ENCODE measurements around the gene DBP.

DBP gene

GRCh38 chr19:48614436-48615230 lies 22.5 kb downstream of the DBP start, which contains the start of gene FAM83E:
Gene FAM83E (minus strand): TSS chr19:48615076. CDS start chr19:48613372, 1,704 bp downstream.
- H3K27me3 ChIP-seq (ENCODE audit: control insufficient read depth, insufficient read depth, low read length): no peaks in the 10 kb centered on the region
- peaks cover 43% of the 10 kb centered on the region for H3K36me3 ChIP-seq (ENCODE audit: control insufficient read depth, insufficient read depth, low read length)
- H3K9ac ChIP-seq (ENCODE audit: low read length): peak within 1 kb of the TSS; percentile 79
- H3K9me3 ChIP-seq (ENCODE audit: control insufficient read depth, insufficient read depth, low read depth, low read length): no peaks in the 10 kb centered on the region
- peaks cover 43% of the 10 kb centered on the region for H3K4me1 ChIP-seq (ENCODE audit: control insufficient read depth, insufficient read depth, low read length)
- peak within 1 kb of the TSS; percentile 89 for H3K27ac ChIP-seq (ENCODE audit: low read depth, low read length)
- H3K4me3 ChIP-seq (ENCODE audit: low read depth, low read length): peak within 1 kb of the TSS; percentile 49

GRCh38 chr19:48613852-48614435 lies 23.2 kb downstream of the DBP start:
- Histone ChIP-seq H3K4me1 (ENCODE audit: control insufficient read depth, insufficient read depth, low read length) (peaks cover 44% of the 10 kb centered on the region), H3K27ac (ENCODE audit: low read depth, low read length) (peak overlapping the region; percentile 89), H3K27me3 (ENCODE audit: control insufficient read depth, insufficient read depth, low read length) (no peaks in the 10 kb centered on the region), H3K36me3 (ENCODE audit: control insufficient read depth, insufficient read depth, low read length) (peaks cover 43% of the 10 kb centered on the region), H3K4me3 (ENCODE audit: low read depth, low read length) (peak overlapping the region; percentile 49), H3K9me3 (ENCODE audit: control insufficient read depth, insufficient read depth, low read depth, low read length) (no peaks in the 10 kb centered on the region), H3K9ac (ENCODE audit: low read length) (peak overlapping the region; percentile 79)

DNA sequence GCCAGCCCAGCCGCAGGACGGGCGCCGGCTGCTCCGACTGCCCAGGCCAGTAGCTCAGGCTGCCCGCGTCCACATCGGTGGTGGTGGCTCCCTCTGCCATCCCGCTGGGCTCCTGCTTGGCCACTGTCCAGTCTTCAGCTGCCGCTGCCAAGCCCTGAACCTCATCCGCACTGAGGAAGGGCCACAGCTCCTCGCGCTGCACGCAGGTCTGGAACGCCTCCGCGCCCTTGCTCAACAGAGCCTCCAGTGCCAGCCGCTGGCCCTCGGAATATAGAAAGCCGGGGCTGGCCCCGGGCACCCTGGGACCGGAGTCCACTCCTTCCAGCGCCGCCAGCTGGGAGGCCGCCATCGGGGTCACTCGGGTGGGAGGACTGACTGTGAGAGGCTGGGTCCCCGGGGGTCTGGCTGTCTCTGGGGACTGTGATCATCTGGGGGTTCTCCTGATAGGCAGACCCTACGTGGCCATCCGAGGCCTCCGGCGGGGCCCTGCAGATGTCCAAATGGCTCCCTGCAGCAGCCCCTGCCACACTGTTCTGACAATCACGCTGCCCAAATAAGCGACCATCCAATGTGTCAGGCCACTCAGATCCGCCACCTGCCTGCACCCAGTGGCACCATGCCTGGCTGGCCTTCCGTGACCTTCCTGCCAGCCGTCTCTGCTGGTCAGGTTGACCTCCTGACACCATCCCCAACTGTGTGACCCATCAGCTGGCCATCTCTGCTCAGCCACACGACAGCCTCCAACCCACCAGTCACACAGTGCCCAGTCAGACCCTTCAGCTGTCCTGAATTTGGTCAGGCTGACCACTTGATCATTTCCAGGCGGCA lies 23.9 kb downstream of the DBP start:
- Histone ChIP-seq H3K36me3 (ENCODE audit: control insufficient read depth, insufficient read depth, low read length) (peaks cover 43% of the 10 kb centered on the region), H3K4me3 (ENCODE audit: low read depth, low read length) (no peak overlapping the region), H3K9me3 (ENCODE audit: control insufficient read depth, insufficient read depth, low read depth, low read length) (no peaks in the 10 kb centered on the region), H3K9ac (ENCODE audit: low read length) (peak overlapping the region; percentile 79), H3K27me3 (ENCODE audit: control insufficient read depth, insufficient read depth, low read length) (no peaks in the 10 kb centered on the region), H3K27ac (ENCODE audit: low read depth, low read length) (no peak overlapping the region), H3K4me1 (ENCODE audit: control insufficient read depth, insufficient read depth, low read length) (peaks cover 45% of the 10 kb centered on the region)

GRCh38 chr19:48611872-48612271 lies 25.3 kb downstream of the DBP start:
- H3K4me3 ChIP-seq (ENCODE audit: low read depth, low read length): no peak overlapping the region
- H3K4me1 ChIP-seq (ENCODE audit: control insufficient read depth, insufficient read depth, low read length): peaks cover 34% of the 10 kb centered on the region
- no peaks in the 10 kb centered on the region for H3K9me3 ChIP-seq (ENCODE audit: control insufficient read depth, insufficient read depth, low read depth, low read length)
- no peak overlapping the region for H3K27ac ChIP-seq (ENCODE audit: low read depth, low read length)
- no peak overlapping the region for H3K9ac ChIP-seq (ENCODE audit: low read length)
- H3K27me3 ChIP-seq (ENCODE audit: control insufficient read depth, insufficient read depth, low read length): no peaks in the 10 kb centered on the region
- peaks cover 30% of the 10 kb centered on the region for H3K36me3 ChIP-seq (ENCODE audit: control insufficient read depth, insufficient read depth, low read length)

DNA sequence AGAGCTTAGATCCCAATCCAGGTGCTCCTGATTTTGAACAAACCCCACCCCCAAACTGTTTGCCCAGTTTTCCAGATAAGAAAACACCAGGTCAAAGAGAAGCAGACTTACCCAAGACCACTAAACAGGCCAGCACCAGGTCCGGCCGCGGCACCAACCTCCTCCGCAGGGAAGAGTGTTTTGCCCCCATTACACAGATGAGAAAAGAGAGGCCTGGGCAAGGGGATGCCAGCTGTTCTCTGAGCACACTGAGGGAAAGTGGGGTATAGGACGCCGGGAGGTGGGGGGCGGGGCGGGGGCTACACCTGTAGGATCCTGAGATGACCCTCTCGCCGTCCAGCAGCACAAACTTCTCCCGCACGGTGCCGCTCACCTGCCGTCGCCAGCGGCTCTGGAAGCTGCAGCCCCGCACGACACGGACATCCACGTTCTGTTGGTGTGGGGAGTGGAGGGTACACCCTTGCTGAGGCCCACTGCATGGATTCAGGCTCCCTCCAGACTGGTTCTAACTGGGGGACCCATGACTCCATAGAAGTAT lies 27.5 kb downstream of the DBP start:
- H3K4me1 ChIP-seq (ENCODE audit: control insufficient read depth, insufficient read depth, low read length): peaks cover 12% of the 10 kb centered on the region
- peaks cover 10% of the 10 kb centered on the region for H3K36me3 ChIP-seq (ENCODE audit: control insufficient read depth, insufficient read depth, low read length)
- no peaks in the 10 kb centered on the region for H3K9me3 ChIP-seq (ENCODE audit: control insufficient read depth, insufficient read depth, low read depth, low read length)
- no peak overlapping the region for H3K27ac ChIP-seq (ENCODE audit: low read depth, low read length)
- H3K4me3 ChIP-seq (ENCODE audit: low read depth, low read length): no peak overlapping the region
- no peak overlapping the region for H3K9ac ChIP-seq (ENCODE audit: low read length)
- H3K27me3 ChIP-seq (ENCODE audit: control insufficient read depth, insufficient read depth, low read length): no peaks in the 10 kb centered on the region

DNA sequence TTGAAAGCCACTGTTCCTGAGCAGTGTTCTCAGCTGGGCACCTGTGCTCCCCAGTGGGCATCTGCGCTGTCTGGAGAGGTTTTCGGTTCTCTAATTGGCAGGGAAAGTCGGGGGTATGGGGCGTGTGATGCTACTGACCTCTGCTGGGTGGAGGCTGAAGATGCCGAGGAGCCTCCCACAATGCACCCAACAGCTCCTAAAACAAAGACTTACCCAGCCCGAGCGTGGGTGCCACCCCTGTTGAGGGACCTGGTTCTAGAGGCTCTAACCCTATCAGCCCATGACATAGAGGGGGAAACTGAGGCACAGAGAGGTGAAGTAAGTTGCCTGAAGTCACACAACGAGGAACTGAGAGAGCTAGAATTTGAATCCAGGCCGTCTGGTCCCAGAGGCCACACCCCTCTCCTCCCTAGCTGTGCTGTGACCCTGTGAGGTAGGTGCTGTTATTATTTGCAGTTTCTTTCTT lies 28.3 kb downstream of the DBP start:
- H3K27ac ChIP-seq (ENCODE audit: low read depth, low read length): no peak overlapping the region
- no peaks in the 10 kb centered on the region for H3K9me3 ChIP-seq (ENCODE audit: control insufficient read depth, insufficient read depth, low read depth, low read length)
- H3K4me3 ChIP-seq (ENCODE audit: low read depth, low read length): no peak overlapping the region
- H3K4me1 ChIP-seq (ENCODE audit: control insufficient read depth, insufficient read depth, low read length): peaks cover 6% of the 10 kb centered on the region
- no peak overlapping the region for H3K9ac ChIP-seq (ENCODE audit: low read length)
- no peaks in the 10 kb centered on the region for H3K27me3 ChIP-seq (ENCODE audit: control insufficient read depth, insufficient read depth, low read length)
- peaks cover 10% of the 10 kb centered on the region for H3K36me3 ChIP-seq (ENCODE audit: control insufficient read depth, insufficient read depth, low read length)

GRCh38 chr19:48607359-48607755 lies 29.8 kb downstream of the DBP start:
- H3K9ac ChIP-seq (ENCODE audit: low read length): no peak overlapping the region
- H3K4me1 ChIP-seq (ENCODE audit: control insufficient read depth, insufficient read depth, low read length): peaks cover 2% of the 10 kb centered on the region; the same call in 1 of the 2 replicates
- no peaks in the 10 kb centered on the region for H3K27me3 ChIP-seq (ENCODE audit: control insufficient read depth, insufficient read depth, low read length)
- peaks cover 5% of the 10 kb centered on the region; the same call in 1 of the 2 replicates for H3K36me3 ChIP-seq (ENCODE audit: control insufficient read depth, insufficient read depth, low read length)
- H3K4me3 ChIP-seq (ENCODE audit: low read depth, low read length): no peak overlapping the region
- no peaks in the 10 kb centered on the region for H3K9me3 ChIP-seq (ENCODE audit: control insufficient read depth, insufficient read depth, low read depth, low read length)
- no peak overlapping the region for H3K27ac ChIP-seq (ENCODE audit: low read depth, low read length)

GRCh38 chr19:48606463-48607358 lies 30.5 kb downstream of the DBP start, which contains the start of gene SPACA4:
Gene SPACA4 (plus strand): TSS chr19:48606742. CDS start chr19:48606979, 237 bp downstream.
- no peaks in the 10 kb centered on the region for H3K9me3 ChIP-seq (ENCODE audit: control insufficient read depth, insufficient read depth, low read depth, low read length)
- peaks cover 2% of the 10 kb centered on the region; the same call in 1 of the 2 replicates for H3K4me1 ChIP-seq (ENCODE audit: control insufficient read depth, insufficient read depth, low read length)
- no peaks in the 10 kb centered on the region for H3K27me3 ChIP-seq (ENCODE audit: control insufficient read depth, insufficient read depth, low read length)
- no peak within 1 kb of the TSS for H3K9ac ChIP-seq (ENCODE audit: low read length)
- no peak within 1 kb of the TSS for H3K4me3 ChIP-seq (ENCODE audit: low read depth, low read length)
- peaks cover 4% of the 10 kb centered on the region; the same call in 1 of the 2 replicates for H3K36me3 ChIP-seq (ENCODE audit: control insufficient read depth, insufficient read depth, low read length)
- H3K27ac ChIP-seq (ENCODE audit: low read depth, low read length): no peak within 1 kb of the TSS

DNA sequence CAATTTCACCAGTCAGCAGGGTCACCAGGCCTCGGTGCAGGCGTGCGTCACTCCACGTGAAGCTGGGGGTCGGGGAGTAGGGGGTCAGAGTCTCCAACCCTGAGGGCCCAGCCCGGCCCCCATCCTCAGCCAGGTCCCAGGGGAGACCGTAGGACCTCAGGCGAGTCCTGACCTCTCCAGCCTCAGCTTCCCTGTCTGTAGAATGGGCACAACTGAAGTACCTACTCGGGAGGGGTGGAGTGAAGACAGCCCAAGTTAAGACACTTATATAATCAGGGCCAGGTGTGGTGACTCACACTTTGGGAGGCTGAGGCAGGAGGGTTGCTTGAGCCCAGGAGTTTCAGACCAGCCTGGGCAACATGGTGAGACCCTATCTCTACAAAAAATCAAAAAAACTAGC lies 33.3 kb downstream of the DBP start:
- Histone ChIP-seq H3K9me3 (ENCODE audit: control insufficient read depth, insufficient read depth, low read depth, low read length) (no peaks in the 10 kb centered on the region), H3K4me1 (ENCODE audit: control insufficient read depth, insufficient read depth, low read length) (peaks cover under 1% of the 10 kb centered on the region; the same call in 1 of the 2 replicates), H3K27ac (ENCODE audit: low read depth, low read length) (no peak overlapping the region), H3K27me3 (ENCODE audit: control insufficient read depth, insufficient read depth, low read length) (no peaks in the 10 kb centered on the region), H3K4me3 (ENCODE audit: low read depth, low read length) (no peak overlapping the region), H3K9ac (ENCODE audit: low read length) (no peak overlapping the region), H3K36me3 (ENCODE audit: control insufficient read depth, insufficient read depth, low read length) (peaks cover 2% of the 10 kb centered on the region; the same call in 1 of the 2 replicates)

GRCh38 chr19:48603449-48603848 lies 33.7 kb downstream of the DBP start:
- Histone ChIP-seq H3K36me3 (ENCODE audit: control insufficient read depth, insufficient read depth, low read length) (peaks cover 2% of the 10 kb centered on the region; the same call in 1 of the 2 replicates), H3K27me3 (ENCODE audit: control insufficient read depth, insufficient read depth, low read length) (no peaks in the 10 kb centered on the region), H3K9me3 (ENCODE audit: control insufficient read depth, insufficient read depth, low read depth, low read length) (no peaks in the 10 kb centered on the region), H3K9ac (ENCODE audit: low read length) (no peak overlapping the region), H3K4me1 (ENCODE audit: control insufficient read depth, insufficient read depth, low read length) (no peaks in the 10 kb centered on the region), H3K4me3 (ENCODE audit: low read depth, low read length) (no peak overlapping the region), H3K27ac (ENCODE audit: low read depth, low read length) (no peak overlapping the region)

Data from HUES6 (cell line).